GM23338 (cell line): Measurements from ENCODE around the gene DEXI. TPM values are rescaled to one million over a fixed set of nuclear protein-coding genes. Genes with fewer than 3 reads are reported as not detected.

Experiments
- ATAC-seq: fragments of 200-7000 bp; cut with Tn5 transposase; 3 replicates; pipeline ENCODE4 v1.9.1; 2020
- DNase-seq: peaks from one replicate; pipeline ENCODE4 v3.0.0-alpha.2; 2015; ENCODE audit warnings: low spot score
- H2AFZ ChIP-seq: fragments of 200-600 bp; sonication (generic); 2 replicates; pipeline ENCODE4 v1.8.0; 2016; ENCODE audit warnings: antibody characterized with exemption, mild to moderate bottlenecking, moderate library complexity
- H3F3A ChIP-seq: fragments of 200-600 bp; sonication (generic); replicated peaks from 2 replicates; pipeline ENCODE4 v1.8.0; 2017; ENCODE audit warnings: antibody characterized with exemption, mixed run types, low read depth
- H3K27ac ChIP-seq: fragments of 200-600 bp; sonication (generic); 2 replicates; pipeline ENCODE4 v1.6.1; 2016; ENCODE audit warnings: low read depth
- H3K27me3 ChIP-seq: fragments of 200-600 bp; sonication (generic); 2 replicates; pipeline ENCODE4 v1.8.0; 2016; ENCODE audit warnings: mild to moderate bottlenecking, mixed run types, moderate library complexity; ENCODE audit not compliant: insufficient read depth
- H3K36me3 ChIP-seq: fragments of 200-600 bp; sonication (generic); 2 replicates; pipeline ENCODE4 v1.8.0; 2016; ENCODE audit warnings: mild to moderate bottlenecking; ENCODE audit not compliant: insufficient read depth
- H3K4me1 ChIP-seq: fragments of 200-600 bp; sonication (generic); 2 replicates; pipeline ENCODE4 v1.8.0; 2016; ENCODE audit warnings: mild to moderate bottlenecking, moderate library complexity; ENCODE audit not compliant: insufficient read depth
- H3K4me2 ChIP-seq: fragments of 200-600 bp; sonication (generic); 2 replicates; pipeline ENCODE4 v1.7.1; 2017; ENCODE audit warnings: mixed run types
- H3K4me3 ChIP-seq: fragments of 200-600 bp; sonication (generic); 2 replicates; pipeline ENCODE4 v1.6.1; 2016; ENCODE audit warnings: mixed run types
- H3K79me2 ChIP-seq: fragments of 200-600 bp; sonication (generic); replicated peaks from 2 replicates; pipeline ENCODE4 v1.8.0; 2017; ENCODE audit warnings: mild to moderate bottlenecking; ENCODE audit not compliant: insufficient read depth
- H3K9me2 ChIP-seq: fragments of 200-600 bp; sonication (generic); 2 replicates; pipeline ENCODE4 v1.8.0; 2017; ENCODE audit not compliant: insufficient read depth
- H4K20me1 ChIP-seq: fragments of 200-600 bp; sonication (generic); replicated peaks from 2 replicates; pipeline ENCODE4 v1.8.0; 2017; ENCODE audit warnings: mild to moderate bottlenecking; ENCODE audit not compliant: insufficient read depth
- H3K27ac Mint-ChIP-seq: 2 replicates; pipeline ENCODE4 v1.8.0; 2020; ENCODE audit warnings: inconsistent platforms, mild to moderate bottlenecking, moderate library complexity, mixed read lengths
- H3K27me3 Mint-ChIP-seq: 3 replicates; pipeline ENCODE4 v1.8.0; 2022; ENCODE audit warnings: low read depth, mild to moderate bottlenecking, moderate library complexity, mixed read lengths, inconsistent platforms; ENCODE audit not compliant: insufficient read depth, poor library complexity
- H3K36me3 Mint-ChIP-seq: 3 replicates; pipeline ENCODE4 v1.8.0; 2021; ENCODE audit warnings: low read depth, mild to moderate bottlenecking, inconsistent platforms, moderate library complexity, mixed read lengths
- H3K4me1 Mint-ChIP-seq: 3 replicates; pipeline ENCODE4 v1.8.0; 2020; ENCODE audit warnings: mild to moderate bottlenecking, inconsistent platforms, mixed read lengths
- H3K4me3 Mint-ChIP-seq: 3 replicates; pipeline ENCODE4 v1.8.0; 2021; ENCODE audit warnings: moderate library complexity, mild to moderate bottlenecking, inconsistent platforms, mixed read lengths
- H3K9me3 Mint-ChIP-seq: 3 replicates; pipeline ENCODE4 v1.8.0; 2020; ENCODE audit warnings: moderate library complexity, mild to moderate bottlenecking, inconsistent platforms, mixed read lengths
- CREB1 ChIP-seq: fragments of 250-450 bp; sonication (Bioruptor Pico); IDR thresholded peaks from 2 replicates; pipeline ENCODE4 v1.5.0; 2020; ENCODE audit warnings: low read depth, mild to moderate bottlenecking, moderate library complexity
- EZH2 ChIP-seq: fragments of 200-600 bp; sonication (generic); IDR thresholded peaks from one replicate; pipeline ENCODE4 v1.8.0; 2017; ENCODE audit warnings: antibody characterized with exemption, mild to moderate bottlenecking, low read depth; ENCODE audit not compliant: unreplicated experiment
- JUNB ChIP-seq: IDR thresholded peaks from one replicate; pipeline ENCODE4 v1.6.1; 2016; ENCODE audit warnings: antibody characterized with exemption; ENCODE audit not compliant: unreplicated experiment
- NANOG ChIP-seq: IDR thresholded peaks from 2 replicates; pipeline ENCODE4 v1.6.1; 2016; ENCODE audit warnings: antibody characterized with exemption, borderline replicate concordance
- POLR2AphosphoS5 ChIP-seq: IDR thresholded peaks from 2 replicates; pipeline ENCODE4 v1.6.1; 2016; ENCODE audit warnings: antibody characterized with exemption, low read depth
- STAT1 ChIP-seq: IDR thresholded peaks from one replicate; pipeline ENCODE4 v1.6.1; 2016; ENCODE audit warnings: antibody characterized with exemption; ENCODE audit not compliant: unreplicated experiment
- ZNF114 ChIP-seq: fragments of 250-450 bp; sonication (Bioruptor Pico); IDR thresholded peaks from 2 replicates; pipeline ENCODE4 v1.5.0; 2020; ENCODE audit warnings: mild to moderate bottlenecking, moderate library complexity
- ZNF331 ChIP-seq: fragments of 250-450 bp; sonication (Bioruptor Pico); IDR thresholded peaks from 2 replicates; pipeline ENCODE4 v1.5.0; 2020; ENCODE audit warnings: low read depth, mild to moderate bottlenecking, moderate library complexity
- polyA plus RNA-seq: library from polyadenylated mRNA; unstranded; fragments of >200 nt; fragmentation: Nextera tagmentation; extraction: Ambion mirVana; gene quantifications from 2 replicates; pipeline ENCODE4 v1.2.1, GENCODE V29; 2016
- total RNA-seq: library from RNA; depleted of rRNA; stranded (reverse); fragments of >200 nt; shearing (Covaris generic); gene quantifications from 2 replicates; pipeline ENCODE4 v1.2.3, GENCODE V29; 2014
- TF ChIP-seq, protein P1 (sequence below): IDR thresholded peaks from 2 replicates; pipeline ENCODE4 v1.6.1; 2016; ENCODE audit warnings: antibody characterized with exemption
- TF ChIP-seq, protein P2 (sequence below): IDR thresholded peaks from one replicate; pipeline ENCODE4 v1.6.1; 2018; ENCODE audit warnings: antibody characterized with exemption; ENCODE audit not compliant: unreplicated experiment

Gene DEXI
- total and polyA plus RNA-seq, 2 experiments from 2014 or later: 26.5 to 58.2 TPM

DNA sequence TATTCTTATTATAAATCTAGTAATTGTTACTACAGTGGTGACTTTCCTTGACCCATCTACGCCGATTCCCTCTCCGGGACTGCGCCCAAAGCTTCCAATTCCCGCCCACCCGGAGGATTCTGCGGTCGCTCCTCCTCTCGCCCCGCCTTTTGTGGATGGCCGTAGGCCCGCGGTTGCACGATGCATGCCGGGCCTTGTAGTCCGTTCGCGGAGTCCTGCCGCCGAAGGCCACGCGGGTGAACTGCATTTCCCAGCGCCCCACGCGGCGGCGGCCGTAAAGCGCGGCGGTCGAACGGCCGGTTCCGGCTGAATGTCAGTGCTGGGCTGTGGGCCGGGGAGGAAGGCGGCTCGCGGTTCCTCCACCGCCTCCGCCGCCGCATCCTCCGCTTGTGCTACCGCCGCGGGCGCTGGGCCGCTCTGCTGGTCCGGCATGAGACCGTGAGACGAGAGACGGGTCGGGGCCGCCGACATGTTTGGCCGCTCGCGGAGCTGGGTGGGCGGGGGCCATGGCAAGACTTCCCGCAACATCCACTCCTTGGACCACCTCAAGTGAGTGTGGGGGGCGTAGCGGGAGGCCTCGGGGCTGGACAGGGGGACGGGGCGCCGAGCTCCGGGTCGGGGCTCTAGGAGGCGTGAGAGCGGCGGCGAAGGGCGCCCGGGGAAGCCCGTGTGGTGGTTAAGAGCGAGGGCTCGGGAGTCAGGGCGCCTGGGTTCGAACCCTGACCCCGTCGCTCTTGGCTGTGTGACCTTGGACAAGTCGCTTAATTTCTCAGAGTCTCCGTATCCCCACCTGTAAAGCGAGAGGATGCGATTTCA lies 2.2 kb upstream of the DEXI start, which contains the start of gene CLEC16A:
Gene CLEC16A, plus strand, starts transcription at position 316 of the 816 bp plus-strand sequence. Its CDS starts 154 bp downstream, at position 470.
- peaks cover 8% of the 10 kb centered on the region for H3K27me3 Mint-ChIP-seq
- Histone ChIP-seq H3K4me2 (peak within 1 kb of the TSS; percentile 88), H3F3A (peaks cover 12% of the 10 kb centered on the region; the same call in 1 of the 2 replicates), H3K36me3 (no peaks in the 10 kb centered on the region; the same call in 1 of the 2 replicates), H3K27ac (no peak within 1 kb of the TSS), H3K4me3 (peak within 1 kb of the TSS; percentile 93), H3K79me2 (peaks cover 60% of the 10 kb centered on the region), H4K20me1 (peaks cover 27% of the 10 kb centered on the region), H2AFZ (peak within 1 kb of the TSS; percentile 94; the same call in 1 of the 2 replicates), H3K27me3 (0 out of 2 replicates have a peak, but pooled peaks cover 5% of the 10 kb centered on the region), H3K9me2 (no peaks in the 10 kb centered on the region), H3K4me1 (peaks cover 51% of the 10 kb centered on the region)
- ATAC-seq (peak; percentile 75), DNase-seq (peak; percentile 98)
- TF ChIP-seq POLR2AphosphoS5 (peak; percentile 79), CREB1 (CRISPR knock-in tag) (peak; percentile 69; the same call in 1 of the 2 replicates), STAT1 (no peak)
- TF ChIP-seq, protein P1, sequence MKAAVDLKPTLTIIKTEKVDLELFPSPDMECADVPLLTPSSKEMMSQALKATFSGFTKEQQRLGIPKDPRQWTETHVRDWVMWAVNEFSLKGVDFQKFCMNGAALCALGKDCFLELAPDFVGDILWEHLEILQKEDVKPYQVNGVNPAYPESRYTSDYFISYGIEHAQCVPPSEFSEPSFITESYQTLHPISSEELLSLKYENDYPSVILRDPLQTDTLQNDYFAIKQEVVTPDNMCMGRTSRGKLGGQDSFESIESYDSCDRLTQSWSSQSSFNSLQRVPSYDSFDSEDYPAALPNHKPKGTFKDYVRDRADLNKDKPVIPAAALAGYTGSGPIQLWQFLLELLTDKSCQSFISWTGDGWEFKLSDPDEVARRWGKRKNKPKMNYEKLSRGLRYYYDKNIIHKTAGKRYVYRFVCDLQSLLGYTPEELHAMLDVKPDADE: peak; percentile 100
- peaks cover 59% of the 10 kb centered on the region for H3K4me1 Mint-ChIP-seq
- H3K9me3 Mint-ChIP-seq: no peaks in the 10 kb centered on the region
- H3K4me3 Mint-ChIP-seq: peak within 1 kb of the TSS; percentile 82
- H3K27ac Mint-ChIP-seq: no peak within 1 kb of the TSS
- no peaks in the 10 kb centered on the region; the same call in 2 of the 3 replicates for H3K36me3 Mint-ChIP-seq

DNA sequence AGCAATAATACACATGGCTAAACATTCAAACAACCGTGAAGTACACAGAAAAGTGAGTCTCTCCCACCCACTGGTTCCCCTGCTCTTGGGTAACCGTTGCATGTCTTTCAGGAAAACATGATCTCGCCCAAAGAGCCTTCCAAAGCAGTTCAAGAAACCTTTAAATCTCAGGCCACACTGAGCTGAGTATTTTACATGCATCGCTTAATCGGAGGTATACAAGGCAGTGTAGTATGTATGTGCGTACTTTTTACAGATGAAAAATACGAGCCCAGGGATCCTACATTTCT lies 741 bp upstream of the DEXI start:
- Histone ChIP-seq H3K27me3 (0 out of 2 replicates have a peak, but pooled peaks cover 5% of the 10 kb centered on the region), H4K20me1 (peaks cover 28% of the 10 kb centered on the region), H3K4me3 (peak overlapping the region; percentile 65), H3K79me2 (peaks cover 57% of the 10 kb centered on the region), H3K4me1 (peaks cover 41% of the 10 kb centered on the region), H3K27ac (0 out of 2 replicates have a peak overlapping the region, but pooled peaks have one; percentile 30), H3K9me2 (no peaks in the 10 kb centered on the region), H3K4me2 (peak overlapping the region; percentile 96), H3F3A (0 out of 2 replicates have a peak, but pooled peaks cover 8% of the 10 kb centered on the region), H2AFZ (peak overlapping the region; percentile 94; the same call in 1 of the 2 replicates), H3K36me3 (no peaks in the 10 kb centered on the region; the same call in 1 of the 2 replicates)
- ATAC-seq: no peak
- Mint-ChIP-seq H3K4me3 (peak overlapping the region; percentile 79), H3K27ac (no peak overlapping the region), H3K27me3 (peaks cover 6% of the 10 kb centered on the region), H3K36me3 (no peaks in the 10 kb centered on the region; the same call in 2 of the 3 replicates), H3K4me1 (peaks cover 52% of the 10 kb centered on the region), H3K9me3 (no peaks in the 10 kb centered on the region)
- no peak for DNase-seq
- TF ChIP-seq JUNB (no peak), NANOG (no peak), POLR2AphosphoS5 (no peak), EZH2 (no peak), ZNF331 (no peak), ZNF114 (no peak), STAT1 (no peak)
- TF ChIP-seq, protein P2, sequence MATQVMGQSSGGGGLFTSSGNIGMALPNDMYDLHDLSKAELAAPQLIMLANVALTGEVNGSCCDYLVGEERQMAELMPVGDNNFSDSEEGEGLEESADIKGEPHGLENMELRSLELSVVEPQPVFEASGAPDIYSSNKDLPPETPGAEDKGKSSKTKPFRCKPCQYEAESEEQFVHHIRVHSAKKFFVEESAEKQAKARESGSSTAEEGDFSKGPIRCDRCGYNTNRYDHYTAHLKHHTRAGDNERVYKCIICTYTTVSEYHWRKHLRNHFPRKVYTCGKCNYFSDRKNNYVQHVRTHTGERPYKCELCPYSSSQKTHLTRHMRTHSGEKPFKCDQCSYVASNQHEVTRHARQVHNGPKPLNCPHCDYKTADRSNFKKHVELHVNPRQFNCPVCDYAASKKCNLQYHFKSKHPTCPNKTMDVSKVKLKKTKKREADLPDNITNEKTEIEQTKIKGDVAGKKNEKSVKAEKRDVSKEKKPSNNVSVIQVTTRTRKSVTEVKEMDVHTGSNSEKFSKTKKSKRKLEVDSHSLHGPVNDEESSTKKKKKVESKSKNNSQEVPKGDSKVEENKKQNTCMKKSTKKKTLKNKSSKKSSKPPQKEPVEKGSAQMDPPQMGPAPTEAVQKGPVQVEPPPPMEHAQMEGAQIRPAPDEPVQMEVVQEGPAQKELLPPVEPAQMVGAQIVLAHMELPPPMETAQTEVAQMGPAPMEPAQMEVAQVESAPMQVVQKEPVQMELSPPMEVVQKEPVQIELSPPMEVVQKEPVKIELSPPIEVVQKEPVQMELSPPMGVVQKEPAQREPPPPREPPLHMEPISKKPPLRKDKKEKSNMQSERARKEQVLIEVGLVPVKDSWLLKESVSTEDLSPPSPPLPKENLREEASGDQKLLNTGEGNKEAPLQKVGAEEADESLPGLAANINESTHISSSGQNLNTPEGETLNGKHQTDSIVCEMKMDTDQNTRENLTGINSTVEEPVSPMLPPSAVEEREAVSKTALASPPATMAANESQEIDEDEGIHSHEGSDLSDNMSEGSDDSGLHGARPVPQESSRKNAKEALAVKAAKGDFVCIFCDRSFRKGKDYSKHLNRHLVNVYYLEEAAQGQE: no peak
